Measurements from ENCODE around the gene HTR6.

The HTR6 gene

GRCh38 chr1:19688041-19688842 lies 23.6 kb downstream of the HTR6 start:
- DNase-seq (ENCODE audit: low read depth in 2 of 2), result peak; percentile 10 to 33

- DNase-seq (ENCODE audit: low read depth in 2 of 2), result no peak
Measured at GRCh38 chr1:19689085-19689757, 24.5 kb downstream of the HTR6 start.

GRCh38 chr1:19689856-19690255 lies 25.2 kb downstream of the HTR6 start:
- DNase-seq (ENCODE audit: low read depth in 2 of 2), result no peak

GRCh38 chr1:19690342-19690741 lies 25.7 kb downstream of the HTR6 start:
- DNase-seq (ENCODE audit: low read depth in 2 of 2), result no peak

- DNase-seq (ENCODE audit: low read depth in 2 of 2), result no peak
Measured at GRCh38 chr1:19694298-19694697, 29.6 kb downstream of the HTR6 start.

DNA sequence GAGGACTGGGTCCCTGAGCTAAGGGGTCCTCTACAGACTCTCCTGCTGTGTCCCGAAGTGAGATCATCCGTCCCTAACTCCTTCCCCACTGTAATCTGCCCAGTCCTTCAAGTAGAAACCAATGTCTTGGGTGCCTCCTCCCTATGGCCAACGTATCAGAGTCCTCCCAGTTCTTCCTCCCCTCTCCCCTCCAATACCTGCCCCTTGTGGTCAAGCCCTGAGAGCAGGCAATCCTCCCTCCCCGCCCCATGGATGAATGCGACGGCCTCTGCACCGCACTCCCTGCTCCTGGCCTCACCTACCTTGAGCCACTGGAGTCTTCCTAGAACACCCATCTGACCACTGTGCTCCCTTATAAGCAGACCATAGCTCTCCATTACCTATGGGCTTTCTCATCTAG lies 31.1 kb downstream of the HTR6 start:
- no peak for DNase-seq (ENCODE audit: low read depth in 2 of 2)

DNA sequence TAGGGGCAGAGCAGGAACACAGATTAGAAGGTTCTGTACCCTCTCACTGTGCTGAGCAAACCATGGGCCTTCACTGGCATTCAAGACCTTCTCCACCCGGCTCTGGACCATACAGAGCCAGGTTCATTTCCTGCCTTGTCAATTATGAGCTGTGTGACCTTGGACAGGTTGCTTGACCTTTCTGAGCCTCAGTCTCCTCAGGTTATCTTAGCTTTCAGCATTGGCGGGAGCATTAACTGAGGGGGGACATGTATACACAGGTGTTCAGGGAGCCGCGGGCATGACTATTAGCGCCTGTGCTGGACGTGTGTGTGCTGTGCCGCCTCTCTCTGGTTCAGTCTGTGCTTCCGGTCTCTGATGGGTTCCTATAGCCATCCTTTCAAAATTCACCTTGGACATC lies 32.1 kb downstream of the HTR6 start:
- DNase-seq (ENCODE audit: low read depth in 2 of 2), result no peak

GRCh38 chr1:19698181-19698580 lies 33.5 kb downstream of the HTR6 start:
- no peak for DNase-seq (ENCODE audit: low read depth in 2 of 2)

DNA sequence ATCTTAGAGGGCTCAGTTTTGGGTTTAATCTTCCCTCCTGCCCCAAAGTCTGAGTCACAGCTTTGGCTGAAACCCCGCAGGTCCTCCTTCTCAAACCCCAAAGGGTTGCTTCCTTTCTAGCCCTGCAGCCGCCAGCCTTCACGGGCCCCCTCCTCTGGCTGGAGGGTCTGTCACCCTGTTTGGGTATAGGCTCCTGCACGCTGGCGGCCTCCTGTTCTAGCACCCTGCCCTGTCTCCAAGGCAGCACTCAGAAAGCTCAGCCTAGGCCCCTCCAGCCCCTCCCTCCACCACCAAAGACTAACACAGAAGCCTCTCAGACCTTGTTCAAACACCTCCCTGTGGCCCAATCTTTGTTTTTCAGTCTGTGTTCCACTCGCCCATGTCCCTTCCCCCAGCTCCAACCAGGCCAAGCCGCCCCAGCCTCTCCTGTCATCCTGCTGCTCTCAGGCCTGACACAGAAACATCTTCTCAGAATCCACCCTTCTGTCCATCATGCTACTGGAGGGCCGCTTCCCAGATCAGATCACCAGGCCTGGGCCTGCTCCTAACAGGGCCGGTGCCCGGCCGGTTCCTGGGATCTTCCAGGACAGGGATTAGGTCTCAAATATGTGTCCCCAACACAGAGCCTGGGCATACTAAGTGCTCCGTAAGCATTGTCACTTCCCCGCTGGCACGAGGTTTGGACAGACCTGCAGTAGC lies 35.6 kb downstream of the HTR6 start:
- DNase-seq (ENCODE audit: low read depth in 2 of 2), result no peak

- no peak for DNase-seq (ENCODE audit: low read depth in 2 of 2)
Measured at GRCh38 chr1:19703280-19703679, 38.6 kb downstream of the HTR6 start.

GRCh38 chr1:19704247-19705113 lies 39.8 kb downstream of the HTR6 start:
- DNase-seq (ENCODE audit: low read depth in 2 of 2), result peak; percentile 20 to 29

DNA sequence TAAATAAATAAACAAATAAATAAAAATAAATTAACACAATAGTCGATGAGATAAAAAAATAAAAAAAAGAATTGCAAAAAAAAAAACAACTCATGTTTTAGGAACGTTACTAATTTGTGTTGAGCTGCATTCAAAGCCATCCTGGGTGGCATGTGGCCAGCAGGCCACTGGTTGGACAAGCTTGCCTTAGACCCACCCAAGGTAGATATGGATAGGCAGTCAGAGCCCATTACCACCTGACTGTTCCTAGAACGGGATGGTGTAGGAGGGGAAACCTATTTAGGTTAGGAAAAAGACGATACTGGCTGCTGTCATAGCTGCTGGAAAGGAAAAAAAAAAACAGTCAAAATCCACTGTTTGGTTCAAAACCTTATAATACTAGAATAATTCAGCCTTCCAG lies 40.8 kb downstream of the HTR6 start:
- DNase-seq (ENCODE audit: low read depth in 2 of 2), result no peak

GRCh38 chr1:19706136-19706535 lies 41.5 kb downstream of the HTR6 start:
- no peak for DNase-seq (ENCODE audit: low read depth in 2 of 2)

DNA sequence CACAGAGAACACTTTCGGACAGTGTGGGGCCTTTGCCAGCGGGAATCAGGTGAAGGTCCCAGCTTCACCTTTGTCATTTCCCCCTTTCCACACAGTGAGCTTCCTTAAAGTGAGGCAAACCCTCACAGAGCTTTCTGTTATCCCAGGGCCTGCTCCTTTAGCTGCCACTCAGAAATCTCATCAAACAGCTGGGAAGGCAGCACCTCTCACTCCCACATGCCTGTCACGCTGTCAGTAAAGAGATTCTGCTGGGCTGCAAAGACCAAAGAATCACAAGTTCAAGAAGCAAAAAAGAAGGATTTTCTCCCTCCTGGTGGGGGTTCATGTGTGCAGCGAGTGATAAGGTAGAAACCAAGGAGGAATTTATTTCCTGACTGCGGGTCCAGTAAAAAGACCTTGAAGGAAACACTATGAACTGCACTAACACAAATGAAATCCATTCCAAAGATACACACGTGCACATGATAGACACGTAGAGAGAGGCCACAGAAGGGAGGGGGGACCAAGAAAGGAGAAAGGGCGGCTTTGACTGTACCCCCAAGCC lies 44.0 kb downstream of the HTR6 start:
- no peak for DNase-seq (ENCODE audit: low read depth in 2 of 2)

DNA sequence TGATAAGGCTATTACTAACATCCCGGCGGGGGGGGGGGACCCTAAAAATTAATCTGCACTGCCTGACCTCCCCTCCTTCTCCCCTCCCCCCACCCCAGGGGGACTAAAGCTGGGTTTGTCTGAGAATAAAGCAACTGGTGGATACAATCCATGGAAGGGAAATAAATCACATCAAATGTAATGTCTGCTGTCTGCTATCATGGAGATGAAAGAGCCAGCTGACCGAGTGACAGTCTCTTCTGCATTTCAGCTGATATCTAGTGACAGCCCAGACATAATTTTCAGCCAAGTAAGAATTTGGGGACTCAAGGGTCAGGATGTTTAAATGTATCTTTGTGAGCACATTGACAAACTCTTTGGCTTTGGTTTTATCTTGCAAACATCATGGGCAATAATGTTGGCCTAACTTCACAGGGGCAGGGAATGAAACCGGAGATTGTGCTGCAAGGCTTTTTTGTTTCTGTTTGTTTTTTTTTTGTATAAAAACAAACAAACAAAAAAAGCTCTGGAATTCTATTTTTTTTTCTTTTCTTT lies 44.7 kb downstream of the HTR6 start:
- no peak for DNase-seq (ENCODE audit: low read depth in 2 of 2)

- no peak for DNase-seq (ENCODE audit: low read depth in 2 of 2)
Measured at GRCh38 chr1:19710825-19711611, 46.3 kb downstream of the HTR6 start.

DNA sequence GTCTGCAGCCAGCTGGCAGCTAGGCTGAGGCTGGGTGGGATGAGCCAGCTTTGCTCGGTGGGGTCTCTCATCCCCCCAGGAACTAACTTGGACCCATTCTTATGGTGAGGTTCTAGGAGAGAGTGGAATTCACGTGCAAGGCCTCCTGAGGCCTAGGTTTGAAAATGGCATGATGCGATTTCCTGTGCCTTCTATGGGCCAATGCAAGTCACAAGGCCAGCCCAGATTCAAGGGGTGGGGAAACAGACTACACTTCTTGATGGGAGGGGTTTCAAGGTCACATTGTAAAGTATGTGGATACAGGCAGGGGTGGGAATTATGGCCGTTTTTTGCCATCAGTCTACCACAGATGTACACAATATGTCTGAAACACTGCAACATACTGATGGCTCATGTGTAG lies 48.3 kb downstream of the HTR6 start:
- no peak for DNase-seq (ENCODE audit: low read depth in 2 of 2)

DNA sequence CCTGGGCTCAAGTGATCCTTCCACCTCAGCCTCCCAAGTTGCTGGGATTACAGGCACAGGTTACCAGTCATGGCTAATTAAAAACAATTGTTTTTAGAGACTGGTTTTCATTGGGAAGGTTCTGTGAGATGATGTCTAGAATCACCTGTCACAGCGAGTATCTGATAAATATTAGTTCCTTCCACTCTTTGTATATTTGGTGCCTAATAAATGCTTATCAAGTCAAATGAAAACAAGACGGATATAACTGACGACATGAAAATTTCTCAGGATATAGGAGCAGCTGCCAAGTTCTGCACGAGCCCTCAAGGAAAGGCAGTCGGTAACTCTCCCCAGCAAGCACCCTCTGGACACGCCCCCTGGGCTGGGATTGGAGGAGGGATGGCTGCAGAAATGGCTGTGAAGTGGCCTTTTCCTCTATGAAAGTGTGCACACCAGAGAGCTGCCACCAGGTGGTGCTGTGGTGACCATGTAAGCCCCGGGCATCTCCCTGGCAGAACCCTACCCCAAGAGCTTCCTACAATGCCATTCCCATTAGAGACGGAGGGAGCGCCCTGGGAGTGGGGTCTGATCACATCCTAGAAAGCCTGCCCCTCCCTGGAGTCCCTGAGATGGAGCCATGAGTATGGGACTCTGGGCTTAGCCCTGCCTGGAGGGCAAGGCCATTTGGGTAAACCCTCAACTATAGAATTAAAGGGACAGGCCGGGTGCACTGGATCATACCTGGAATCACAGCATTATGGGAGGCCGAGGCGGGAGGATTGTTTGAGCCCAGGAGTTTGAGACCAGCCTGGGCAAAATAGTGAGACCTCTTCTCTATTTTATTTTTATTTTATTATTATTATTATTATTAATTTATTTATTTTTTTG lies 50.9 kb downstream of the HTR6 start:
- DNase-seq (ENCODE audit: low read depth in 2 of 2), result peak; percentile 57 to 63

- DNase-seq (ENCODE audit: low read depth in 2 of 2), result no peak
Measured at GRCh38 chr1:19717467-19717866, 52.8 kb downstream of the HTR6 start.

Data from stimulated activated CD8-positive, alpha-beta memory T cell treated with anti-CD3 and anti-CD28 coated beads, Interleukin-7, amount 100 ng/mL, for 4 hours (primary cell).